HCT116 (cell line): ENCODE measurements around the gene SBK2.

ENCODE experiments used
- CTCF ChIP-seq, 3 experiments: fragments of 200-600 bp in 1 of 3; sonication (generic) in 1 of 3; IDR thresholded peaks in 2 of 3; conservative IDR thresholded peaks in 1 of 3; 2 replicates each; pipeline ENCODE4 v1.5.1; 2012 to 2017; ENCODE audit warnings: low read depth in 2 of 3, low read length in 2 of 3, antibody characterized with exemption in 1 of 3, borderline replicate concordance in 1 of 3, control low read depth in 1 of 3, mild to moderate bottlenecking in 1 of 3, mixed read lengths in 1 of 3, mixed run types in 1 of 3, moderate library complexity in 1 of 3; ENCODE audit not compliant: insufficient read depth in 1 of 3
- EZH2phosphoT487 ChIP-seq: fragments of 200-600 bp; IDR thresholded peaks from 2 replicates; pipeline ENCODE4 v1.6.1; 2018; ENCODE audit warnings: antibody characterized with exemption, borderline replicate concordance
- SIN3A ChIP-seq: IDR thresholded peaks from 2 replicates; pipeline ENCODE4 v1.6.1; 2012; ENCODE audit warnings: low read depth

GRCh38 chr19:55504981-55505380 lies 32.0 kb downstream of the SBK2 start:
- TF ChIP-seq SIN3A (no peak), CTCF (IDR thresholded peaks at IDR 0.05 in 2 of 3, conservative IDR thresholded peaks at IDR 0.05 in 1 of 3; ENCODE audit: borderline replicate concordance in 1 of 3, insufficient read depth in 1 of 3, low read depth in 2 of 3, low read length in 2 of 3) (no peak), EZH2phosphoT487 (no peak)
